Activated CD8-positive, alpha-beta memory T cell treated with anti-CD3 and anti-CD28 coated beads, Interleukin-2, amount 50 U/mL, for 4 hours (primary cell): ENCODE data around the gene MFSD2A.
A peak's percentile ranks its signal among the peaks of the same experiment; 100 is the strongest.
"Not testable (repeated sequence)": the region's sequence is repeated elsewhere in the genome, so short reads cannot be mapped to it uniquely, and the experiment has no call there.

Source experiments
- DNase-seq: peaks from one replicate; pipeline ENCODE4 v3.0.0-alpha.2; 2020

The MFSD2A gene

GRCh38 chr1:39940980-39941871 is 13.7 kb upstream of the MFSD2A start:
- no peak for DNase-seq

GRCh38 chr1:39943471-39944290 is 11.3 kb upstream of the MFSD2A start:
- DNase-seq = no peak

- no peak for DNase-seq
These were observed 10.4 kb upstream of the MFSD2A start for GRCh38 chr1:39944410-39945112.

GRCh38 chr1:39946216-39946615 is 8.7 kb upstream of the MFSD2A start:
- DNase-seq = no peak

- DNase-seq = no peak
These were observed 7.7 kb upstream of the MFSD2A start for GRCh38 chr1:39947260-39947659.

- DNase-seq = no peak
These were observed 5.1 kb upstream of the MFSD2A start for GRCh38 chr1:39949891-39950290.

- no peak for DNase-seq
These were observed 3.0 kb upstream of the MFSD2A start for GRCh38 chr1:39951926-39952325.

- no peak for DNase-seq
These were observed 2.4 kb upstream of the MFSD2A start for GRCh38 chr1:39952359-39953110.

GRCh38 chr1:39954324-39954869 is 548 bp upstream of the MFSD2A start:
- DNase-seq = no peak

GRCh38 chr1:39955547-39956539 is 898 bp downstream of the MFSD2A start:
- peak; percentile 62 for DNase-seq

- DNase-seq = no peak
These were observed 2.5 kb downstream of the MFSD2A start for GRCh38 chr1:39957299-39958015.

- no peak for DNase-seq
These were observed 3.7 kb downstream of the MFSD2A start for GRCh38 chr1:39958403-39959200.

GRCh38 chr1:39959651-39960333 is 4.8 kb downstream of the MFSD2A start:
- DNase-seq = no peak

- peak; percentile 23 for DNase-seq
These were observed 5.5 kb downstream of the MFSD2A start for GRCh38 chr1:39960431-39960958.

- DNase-seq = no peak
These were observed 7.5 kb downstream of the MFSD2A start for GRCh38 chr1:39962450-39962825.

- DNase-seq = not testable (repeated sequence)
These were observed 8.0 kb downstream of the MFSD2A start for GRCh38 chr1:39962964-39963363.

- no peak for DNase-seq
These were observed 9.6 kb downstream of the MFSD2A start for GRCh38 chr1:39964552-39964951.

GRCh38 chr1:39965044-39965443 is 10.1 kb downstream of the MFSD2A start:
- DNase-seq = no peak

- DNase-seq = no peak
These were observed 14.1 kb downstream of the MFSD2A start for GRCh38 chr1:39969048-39969447.
